Measurements from ENCODE around the gene BEX1. TPM values are rescaled to one million over a fixed set of nuclear protein-coding genes. Genes with fewer than 3 reads are reported as not detected.

The BEX1 gene
- 0.61 and 1.8 TPM in 2 replicates for total RNA-seq

DNA sequence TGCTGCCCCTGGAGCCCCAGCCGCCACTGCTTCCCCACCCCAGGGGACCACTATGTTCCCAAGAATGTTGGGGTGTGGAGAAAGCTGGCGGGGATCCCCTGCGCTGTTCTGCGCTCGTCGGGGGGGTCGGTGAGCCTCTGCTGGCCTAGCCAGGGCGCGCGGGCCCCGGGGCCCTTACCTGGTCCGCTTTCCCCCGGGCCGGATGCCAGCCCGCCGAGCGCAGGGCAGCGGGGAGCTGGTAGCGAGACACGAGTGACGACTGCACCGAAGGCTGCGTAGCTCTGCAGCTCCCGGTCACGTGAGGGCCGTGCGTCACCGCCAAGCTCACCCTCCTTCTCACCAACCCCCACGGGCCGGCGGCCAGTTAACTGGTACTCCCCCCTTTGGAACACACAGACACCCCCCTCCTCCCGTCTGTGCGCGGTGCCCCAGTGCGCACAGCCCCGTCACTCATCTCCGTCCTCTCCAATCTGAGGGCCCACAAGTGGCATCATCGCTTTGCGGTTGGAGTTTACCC, at the start of gene BEX1:
Gene BEX1 (minus strand): TSS at position 254 of the 517 bp plus-strand sequence. CDS start 897 bp downstream, outside the sequence.

GRCh38 chrX:103092942-103093341, 29.0 kb upstream of the BEX1 start, which contains the start of gene NXF3:
Gene NXF3 (minus strand): TSS chrX:103093143. CDS start chrX:103093023, 120 bp downstream.

Other genes starting within 250 kb of the BEX1 start
- 0.73 and 0.81 TPM in 2 replicates for gene RAB40AL, start 126.9 kb downstream of the BEX1 start, total RNA-seq
- gene NXF3, start 29.0 kb upstream of the BEX1 start, total RNA-seq, result not detected in 2 replicates
- gene BEX4, start 150.9 kb upstream of the BEX1 start, total RNA-seq, result 20.9 and 22.2 TPM in 2 replicates
- 78.7 and 103 TPM in 2 replicates for gene TCEAL8, start 191.0 kb upstream of the BEX1 start, total RNA-seq
- gene TCEAL5, start 212.6 kb upstream of the BEX1 start, total RNA-seq, result not detected in 2 replicates
- 0.73 and 0.97 TPM in 2 replicates for gene BEX2, start 246.8 kb upstream of the BEX1 start, total RNA-seq

All from hair follicle dermal papilla cell (primary cell).